Measurements from ENCODE around the gene CACNA1S.
A peak's percentile ranks its signal among the peaks of the same experiment; 100 is the strongest.

Gene CACNA1S

DNA sequence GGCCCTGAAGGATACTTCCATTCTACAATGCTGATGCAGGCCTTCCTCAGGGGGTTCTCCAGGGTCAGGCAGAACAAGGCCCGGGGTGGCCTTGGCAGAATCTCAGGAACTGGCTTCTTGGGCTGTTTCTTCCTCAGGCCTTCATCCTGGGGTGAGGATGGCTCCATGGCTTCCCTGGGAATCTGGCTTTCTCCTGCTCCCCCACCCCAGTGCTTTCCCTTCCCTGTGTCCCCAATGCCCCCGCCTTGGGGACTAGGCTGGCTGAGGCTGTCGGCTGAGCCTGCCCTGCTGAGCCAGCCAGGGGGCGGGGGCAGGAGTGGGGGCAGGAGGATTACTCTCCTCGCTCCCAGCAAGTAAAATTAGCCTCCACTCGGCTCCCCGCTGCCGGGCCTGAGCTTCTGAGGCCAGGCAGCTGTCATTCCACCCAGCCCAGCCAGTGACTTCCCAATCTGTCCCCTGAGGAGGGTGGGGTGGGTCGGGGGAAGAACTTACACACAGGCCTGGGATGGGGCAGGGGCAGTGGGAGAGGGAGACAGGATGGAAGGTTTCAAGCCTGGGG, at the start of gene CACNA1S:
TSS of gene CACNA1S (minus strand) at position 254 of the 559 bp plus-strand sequence. CDS start at position 167, 87 bp downstream.
- DNase-seq, result no peak

DNA sequence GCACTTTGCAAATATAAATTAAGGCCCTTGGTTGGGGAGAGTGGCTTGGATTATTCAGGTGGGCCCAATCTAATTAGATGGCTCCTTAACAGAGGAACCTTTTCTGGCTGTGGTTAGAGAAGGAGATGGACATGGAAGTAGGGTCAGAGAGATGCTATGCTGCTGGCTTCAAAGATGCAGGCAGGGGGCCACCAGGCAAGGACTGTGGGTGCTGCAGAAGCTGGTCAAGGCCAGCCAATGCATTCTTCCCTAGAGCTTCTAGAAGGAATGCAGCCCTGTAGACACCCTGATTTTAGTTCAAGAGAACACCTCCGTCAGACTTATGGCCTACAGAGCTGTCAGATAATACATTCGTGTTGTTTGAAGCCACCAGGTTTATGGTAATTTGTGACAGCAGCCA, 45.7 kb upstream of the CACNA1S start:
- DNase-seq, result no peak

DNA sequence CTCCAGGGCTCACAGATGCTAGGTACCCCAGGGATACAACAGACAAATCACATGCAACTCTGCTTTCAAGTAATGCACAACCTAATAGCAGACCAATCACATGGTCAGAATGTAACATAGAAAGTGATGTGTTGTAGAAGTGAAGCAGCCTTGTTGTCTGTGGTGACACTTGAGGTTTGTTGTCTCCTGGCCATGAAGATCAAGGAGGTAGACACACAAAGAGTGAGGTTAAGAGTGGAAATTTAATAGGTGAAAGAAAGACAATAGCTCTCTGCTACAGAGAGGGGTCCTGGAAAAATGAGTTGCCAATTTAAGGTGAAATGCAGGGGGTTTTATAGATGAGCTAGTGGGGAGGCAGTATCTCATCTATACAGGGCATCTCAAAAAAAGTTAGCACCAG, 44.6 kb upstream of the CACNA1S start:
- no peak for DNase-seq

DNA sequence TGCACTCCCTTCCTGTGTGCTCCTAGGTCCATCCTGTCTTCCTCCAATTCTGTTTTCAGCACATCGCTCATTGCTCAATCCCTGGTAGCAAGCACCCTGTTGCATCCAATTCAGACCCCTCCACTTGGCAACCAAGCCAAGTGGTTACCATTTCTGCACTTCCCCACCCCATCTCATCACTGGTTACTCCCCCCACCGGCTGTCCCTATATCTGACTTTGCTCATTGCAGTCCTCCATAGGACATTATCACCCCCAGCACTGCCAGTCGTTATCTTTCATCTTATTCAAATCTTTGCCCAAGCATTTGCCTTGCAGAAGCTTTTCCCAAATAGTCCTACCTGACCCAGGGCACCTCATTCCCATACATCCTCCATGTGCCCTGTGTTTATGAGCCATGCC, 44.1 kb upstream of the CACNA1S start:
- DNase-seq, result no peak

DNA sequence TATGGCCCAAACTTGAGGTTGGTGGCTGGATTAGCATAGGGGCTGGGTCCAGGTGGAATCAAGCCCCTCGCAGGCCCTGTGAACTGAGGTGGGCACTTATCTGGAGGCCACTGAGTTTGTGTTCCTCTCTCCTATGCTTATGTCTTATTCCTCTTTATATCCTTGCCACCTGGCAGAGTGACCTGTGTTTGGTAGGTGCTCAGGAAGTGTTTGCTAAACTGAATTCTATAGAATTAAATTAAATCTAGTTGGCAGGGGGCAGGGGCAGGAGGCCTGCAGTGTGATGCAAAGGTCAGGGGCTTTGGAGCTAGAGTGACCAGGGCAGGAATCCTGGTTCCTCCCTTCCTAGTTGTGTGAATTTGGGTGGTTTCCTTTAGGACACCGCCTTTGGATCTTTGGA, 43.1 kb upstream of the CACNA1S start:
- DNase-seq, result no peak

DNA sequence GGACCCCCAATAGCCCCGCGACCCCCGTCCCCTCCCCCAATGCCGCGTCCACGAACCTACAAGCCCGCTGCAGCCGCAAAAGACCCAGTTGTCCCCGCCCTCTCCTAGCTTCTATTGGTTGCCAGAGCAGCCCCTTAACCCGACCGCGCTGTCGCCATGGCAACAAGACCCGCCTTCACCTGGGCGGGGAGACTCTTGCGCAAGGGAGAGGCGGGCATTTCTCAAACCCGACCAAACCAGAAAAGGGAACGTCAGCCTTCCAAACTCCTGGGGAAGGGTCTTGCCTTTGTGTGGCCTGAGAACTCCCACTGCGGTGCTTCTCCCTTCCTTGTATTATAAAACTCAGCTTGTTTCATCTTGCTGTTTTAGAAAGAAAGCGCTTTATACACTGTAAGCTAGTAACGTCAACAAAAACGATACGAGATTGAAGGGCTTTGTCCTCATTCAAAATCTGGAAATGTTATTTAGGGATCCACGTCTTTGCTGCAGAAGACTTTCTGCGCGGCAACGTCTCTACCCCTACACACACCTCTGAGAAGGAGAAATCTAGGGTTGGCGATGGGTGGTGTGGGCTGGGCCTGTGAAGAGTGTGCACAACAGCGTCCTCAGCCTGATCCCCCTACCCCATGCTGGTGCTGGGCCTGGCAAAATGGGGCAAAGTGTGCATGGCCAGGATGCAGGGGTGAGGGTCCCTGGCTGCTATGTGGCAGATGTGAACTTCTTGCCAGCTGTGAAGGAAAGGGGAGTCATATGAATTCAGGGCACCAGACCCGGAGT, 42.4 kb upstream of the CACNA1S start, which contains the start of gene TMEM9:
TSS of gene TMEM9 (minus strand) at position 86 of the 777 bp plus-strand sequence. CDS start 551 bp downstream, outside the sequence.
- DNase-seq, result peak; percentile 99

DNA sequence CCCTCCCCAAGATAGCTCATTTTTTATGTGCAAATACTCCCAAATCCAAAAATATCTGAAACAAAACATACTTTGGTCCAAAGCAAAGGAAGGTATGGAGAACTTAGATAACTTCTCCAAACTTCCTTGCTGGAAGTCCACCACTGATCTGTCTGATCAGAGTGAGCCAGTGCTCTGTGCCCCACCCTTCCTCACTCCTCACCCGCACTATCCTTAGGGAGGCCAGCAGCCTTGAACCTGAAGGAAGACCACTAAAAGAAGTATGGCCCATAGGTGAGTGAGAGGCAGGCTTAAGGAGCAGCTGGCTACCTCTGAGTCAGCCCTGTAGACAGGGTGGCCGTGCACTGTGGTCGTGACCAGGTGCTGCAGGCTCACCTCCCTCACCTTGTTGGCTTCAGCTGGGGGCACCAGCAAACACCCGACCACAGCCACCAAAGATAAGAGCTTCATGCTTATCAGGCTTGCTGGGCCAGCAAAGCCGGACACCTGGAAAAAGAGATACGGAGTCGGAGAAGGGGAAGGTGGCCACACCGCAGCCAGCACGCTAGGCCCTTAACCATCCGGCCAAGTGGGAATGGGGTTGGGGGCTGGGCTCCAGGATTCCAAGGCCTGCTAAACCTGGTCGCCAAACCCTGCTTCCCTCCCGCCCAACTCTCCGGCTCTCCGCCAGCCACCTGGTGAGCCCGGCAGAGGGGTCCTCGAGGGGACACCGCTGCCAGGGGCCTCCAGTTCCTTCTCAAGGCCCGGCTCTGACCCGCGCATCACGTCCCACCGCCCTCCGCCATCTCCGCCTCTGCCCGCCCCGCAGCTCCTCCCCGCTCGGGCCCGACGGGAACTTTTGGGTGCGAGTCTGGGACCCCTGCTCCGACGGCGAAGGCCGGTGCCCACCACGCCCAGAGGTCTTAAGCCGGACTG, 41.5 kb upstream of the CACNA1S start:
- DNase-seq, result no peak

DNA sequence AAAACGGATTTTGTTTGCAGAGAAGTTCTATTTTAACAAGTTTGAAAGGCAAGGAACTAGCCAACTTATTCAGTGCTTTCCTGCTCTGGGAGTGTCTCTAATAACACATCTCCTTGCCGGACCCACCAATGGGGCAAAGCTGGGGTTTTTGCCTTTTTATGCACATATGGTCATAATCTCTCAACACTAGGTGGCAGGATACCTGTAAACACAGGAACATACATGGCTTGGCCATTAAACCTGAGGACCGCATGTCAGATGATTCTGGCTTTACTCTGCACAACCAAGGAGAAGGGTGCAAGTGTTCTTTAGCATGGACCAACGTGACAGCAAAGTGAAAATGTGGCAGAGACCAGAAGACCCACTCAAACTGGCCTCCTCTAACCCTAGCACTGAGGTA, 37.2 kb upstream of the CACNA1S start:
- no peak for DNase-seq

DNA sequence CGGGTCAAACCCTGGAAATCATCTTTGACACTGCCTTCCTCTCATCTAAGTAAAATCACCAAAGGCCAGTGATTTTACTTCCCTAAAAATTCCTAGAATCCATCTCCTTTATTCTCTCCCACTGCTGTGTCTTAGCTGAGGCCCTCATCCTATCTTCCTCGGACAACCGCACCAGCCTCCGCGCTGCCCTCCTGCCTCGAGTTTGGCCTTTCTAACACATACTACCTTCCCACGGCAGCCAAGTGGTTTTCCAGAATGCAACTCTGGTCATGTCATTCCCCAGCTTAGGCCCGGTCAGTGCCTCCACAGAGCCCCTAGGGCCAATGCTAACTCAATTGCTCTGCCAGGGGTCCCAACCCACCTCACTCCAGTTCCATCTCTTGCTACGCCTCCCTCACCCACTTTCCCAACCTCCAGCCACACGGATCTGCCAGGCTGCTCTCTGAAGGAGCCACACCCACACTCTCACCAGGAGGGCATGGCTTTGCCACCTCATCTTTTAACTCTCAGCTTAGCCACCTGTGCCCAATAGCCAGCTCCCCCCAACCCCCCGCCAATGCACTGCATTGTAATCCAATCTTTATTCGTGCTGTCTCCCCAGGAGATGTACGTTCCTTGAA, 35.3 kb upstream of the CACNA1S start:
- DNase-seq, result no peak

DNA sequence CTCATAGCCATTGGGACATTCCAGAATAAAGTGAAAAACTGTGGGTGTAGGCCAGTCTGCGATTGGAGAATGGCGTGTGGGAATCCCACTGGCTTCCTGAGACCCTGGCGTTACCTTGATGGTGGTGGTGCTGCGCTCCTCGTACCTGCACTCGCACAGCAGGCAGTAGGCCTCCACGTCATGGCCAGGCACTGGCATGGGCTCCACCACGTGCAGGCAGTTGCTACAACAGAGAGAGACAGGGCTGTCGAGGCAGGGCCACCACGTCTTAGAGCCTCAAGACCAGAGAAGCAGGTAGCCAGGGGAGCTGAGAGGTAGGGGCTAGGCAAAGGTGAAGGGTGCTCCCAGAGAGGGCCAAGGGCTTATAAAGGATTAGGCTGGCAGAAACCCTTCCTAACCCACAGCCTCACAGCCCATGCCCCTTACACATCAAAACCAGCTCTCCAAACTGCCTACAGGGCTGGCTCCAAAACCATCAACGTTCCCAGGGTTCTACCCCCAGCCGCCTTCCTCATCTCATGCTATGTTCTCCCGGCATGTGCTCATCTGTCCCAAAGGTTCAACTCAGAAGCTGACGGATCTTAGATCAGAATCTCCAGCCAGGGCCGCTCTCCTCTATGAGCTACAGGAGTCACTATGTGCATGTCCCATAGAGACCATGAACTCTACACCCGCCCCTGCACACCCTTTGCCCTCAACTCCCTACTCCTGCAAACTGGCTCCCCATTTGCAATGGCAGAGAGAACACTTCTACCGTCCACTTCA, 34.6 kb upstream of the CACNA1S start:
- no peak for DNase-seq

DNA sequence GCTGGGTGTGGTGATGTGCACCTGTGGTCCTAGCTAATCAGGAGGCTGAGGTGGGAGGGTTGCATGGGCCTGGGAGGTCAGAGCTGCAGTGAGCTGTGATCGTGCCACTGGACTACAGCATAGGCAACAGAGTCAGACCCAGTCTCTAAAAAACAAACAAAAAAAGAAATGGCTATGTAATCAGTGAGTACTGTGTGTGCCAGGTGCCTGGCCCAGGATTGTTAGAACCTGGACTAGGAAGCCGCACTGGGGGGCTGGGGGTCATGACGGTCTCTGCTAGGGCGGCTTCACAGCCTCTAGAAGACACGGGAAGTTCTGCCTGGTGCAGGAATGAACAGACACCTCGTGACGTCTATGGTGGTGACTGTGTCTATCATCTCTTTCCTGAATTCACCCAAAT, 33.6 kb upstream of the CACNA1S start:
- DNase-seq, result no peak

DNA sequence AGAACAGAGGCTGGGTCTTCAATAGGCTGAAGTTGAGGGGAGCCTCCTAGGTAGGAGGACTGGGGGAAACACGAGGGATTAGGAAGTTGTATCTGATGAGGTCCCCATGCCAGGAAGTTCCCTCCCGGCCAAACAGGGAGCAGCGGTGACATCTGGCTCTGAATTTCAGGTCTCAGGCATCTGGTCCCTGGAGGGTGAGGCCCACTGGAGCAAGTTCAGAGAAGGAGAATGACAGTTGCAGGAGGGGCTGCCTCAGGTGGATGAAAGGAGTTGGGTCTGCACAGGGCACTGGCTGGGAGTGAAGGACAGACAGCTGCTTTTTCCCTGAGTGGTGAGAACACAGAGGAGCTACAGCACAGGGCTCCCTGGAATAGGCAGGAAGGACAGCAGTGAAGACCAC, 32.9 kb upstream of the CACNA1S start:
- DNase-seq, result no peak

DNA sequence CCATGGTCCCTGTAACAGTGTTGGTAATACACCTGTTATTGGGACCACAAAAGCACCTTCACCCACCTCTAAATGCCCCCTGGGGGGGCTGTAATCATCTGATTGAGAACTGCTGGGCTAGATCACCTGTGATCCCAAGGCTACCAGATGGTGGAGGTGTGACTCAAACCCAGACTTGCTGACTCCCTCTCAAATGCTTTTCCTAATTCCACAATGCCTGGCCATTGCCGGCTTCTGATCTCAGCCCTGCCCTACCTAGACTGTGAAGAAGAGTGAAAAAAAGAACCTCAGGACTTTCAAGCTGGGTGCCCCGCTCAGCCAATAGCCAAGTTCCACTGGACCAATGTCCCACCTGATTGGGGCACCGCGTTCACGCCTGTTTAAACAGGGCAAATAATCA, 32.5 kb upstream of the CACNA1S start:
- no peak for DNase-seq

DNA sequence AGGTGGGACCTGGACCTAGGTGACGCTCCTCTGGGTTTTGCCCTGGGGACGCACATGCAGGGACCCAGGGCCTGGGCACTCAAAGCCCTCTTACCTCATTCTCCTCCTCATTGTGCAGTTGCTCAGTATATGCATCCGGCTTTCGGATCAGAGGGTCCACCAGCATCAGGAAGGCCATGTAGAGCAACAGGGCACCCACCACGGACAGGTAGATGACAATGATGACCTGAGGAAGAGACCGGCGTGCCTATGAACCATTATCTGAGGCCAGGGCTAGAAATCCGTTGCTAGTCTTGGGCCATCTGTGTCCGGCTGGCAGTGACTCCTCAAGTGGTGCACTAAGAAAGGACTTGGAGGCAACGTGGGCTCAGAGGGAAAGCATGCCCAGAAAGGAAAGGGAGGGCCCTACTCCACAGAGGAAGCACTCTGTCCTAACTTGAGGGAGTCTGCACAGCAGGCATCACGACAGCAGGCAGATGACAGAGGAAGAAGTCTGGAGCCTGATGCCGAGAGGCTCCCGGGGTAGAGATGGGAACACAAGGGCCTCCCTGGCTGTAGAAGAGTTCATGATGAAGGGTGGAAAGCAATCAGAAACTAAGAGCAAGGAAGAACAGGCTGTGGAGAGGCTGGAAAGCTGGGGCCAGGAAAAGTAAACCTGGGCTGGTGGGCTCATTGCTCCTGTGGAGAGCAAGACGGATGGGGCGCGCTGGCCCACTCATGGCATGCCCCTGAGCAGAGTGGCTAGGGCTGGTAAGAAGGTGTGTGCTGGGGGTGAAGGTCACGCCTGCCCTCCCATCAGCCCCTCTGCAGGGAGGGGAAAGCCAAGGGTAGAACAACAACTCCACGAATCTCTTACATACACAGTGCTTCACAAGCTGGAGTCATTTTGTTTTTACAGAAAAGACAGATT, 31.8 kb upstream of the CACNA1S start:
- no peak for DNase-seq

DNA sequence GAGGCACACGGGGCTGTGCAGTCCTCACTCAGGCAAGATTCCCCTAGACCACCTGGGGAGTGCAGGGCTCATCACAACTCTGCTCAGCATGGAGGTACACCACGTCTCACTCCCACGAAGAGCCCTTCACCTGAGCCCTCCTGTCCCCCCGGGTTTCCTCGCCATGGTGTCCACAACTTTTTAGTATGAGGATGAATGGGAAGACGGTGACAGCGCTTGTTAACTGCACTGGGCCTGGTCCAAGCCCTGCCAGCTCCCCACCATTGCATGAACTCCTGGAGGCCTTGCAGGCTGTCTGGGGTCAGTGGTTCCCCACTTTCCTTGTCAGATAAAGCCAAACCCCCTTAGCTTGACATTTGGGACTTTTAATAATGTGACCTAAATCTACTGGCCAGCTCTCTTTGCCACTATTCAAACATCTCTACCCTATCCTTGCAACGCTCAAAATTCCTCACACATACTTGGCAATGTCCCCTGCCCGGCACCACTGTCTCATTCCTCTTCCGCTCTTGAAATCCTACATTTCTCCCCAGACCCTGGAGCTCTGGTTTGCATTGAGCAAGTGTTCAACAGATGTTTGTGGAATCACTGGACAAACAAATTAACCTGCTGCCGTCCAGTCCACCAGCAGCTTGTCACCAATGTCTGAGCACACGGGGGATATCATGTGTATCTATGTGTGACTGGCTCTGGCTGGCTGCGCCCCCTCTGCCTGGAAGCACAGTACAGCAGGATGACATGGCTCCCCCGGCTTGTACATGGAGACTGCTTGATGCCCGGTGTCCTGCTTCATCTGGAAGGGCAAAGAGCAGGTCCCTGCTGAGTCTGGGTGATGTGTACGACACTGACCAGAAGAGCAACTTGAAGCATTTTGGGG, 30.9 kb upstream of the CACNA1S start:
- DNase-seq, result no peak

DNA sequence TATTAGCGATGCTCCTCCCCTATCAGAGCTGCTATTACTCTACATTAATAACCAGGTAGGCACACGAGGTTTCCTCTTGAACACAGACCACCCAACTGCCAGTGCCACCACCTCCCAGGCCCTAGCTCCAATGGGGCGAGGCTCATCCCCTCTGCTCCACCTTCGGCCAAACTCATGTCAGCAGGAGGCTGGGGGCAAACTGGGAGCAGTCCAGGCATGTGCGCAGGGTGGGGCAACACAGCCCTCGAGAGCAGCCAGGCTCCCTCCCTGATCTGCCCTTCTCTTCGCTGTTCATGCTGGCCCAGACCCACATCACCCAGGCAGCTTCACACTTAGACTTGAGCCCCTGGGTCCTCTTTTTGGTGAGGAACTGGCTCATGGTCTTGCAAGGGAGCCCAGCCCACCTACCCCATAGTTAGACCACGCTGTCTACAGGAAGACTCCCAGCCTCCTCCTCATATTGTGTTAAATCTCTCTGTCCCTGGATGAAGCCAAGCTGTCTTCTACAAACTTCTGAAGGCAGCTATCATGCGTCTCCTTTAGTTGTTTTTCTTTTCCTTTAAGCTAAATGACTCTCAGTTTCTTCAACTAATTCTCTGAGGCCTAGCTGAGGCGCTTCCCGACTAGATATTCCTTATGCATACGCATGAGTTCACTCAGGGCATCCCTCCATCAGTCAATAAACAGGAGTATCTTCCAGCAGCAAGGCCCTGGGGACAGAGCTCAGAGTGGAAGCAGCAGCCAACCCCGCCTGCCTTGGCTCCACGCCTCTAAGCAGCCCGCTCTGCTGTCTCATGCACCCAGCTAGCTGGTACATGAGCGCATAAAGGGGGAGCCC, 30.0 kb upstream of the CACNA1S start:
- no peak for DNase-seq

DNA sequence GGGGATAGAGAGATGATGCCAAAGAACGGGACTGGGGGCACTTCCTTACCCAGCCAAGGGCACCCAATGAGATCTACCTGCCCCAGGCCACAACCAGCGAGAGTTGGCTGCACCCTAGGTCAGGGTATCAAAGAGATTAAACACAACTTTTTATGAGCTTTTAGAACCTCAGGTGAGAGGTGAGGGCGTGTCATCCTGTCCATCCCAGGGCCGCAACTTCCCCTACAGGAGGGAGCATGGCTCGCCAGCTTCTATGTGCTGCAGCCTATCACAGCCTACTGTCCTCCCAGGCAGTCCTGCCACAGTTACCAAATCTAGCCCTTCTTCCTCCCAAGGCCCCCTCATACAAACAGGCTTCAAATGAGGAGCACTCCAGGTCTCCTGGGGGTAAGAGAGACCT, 29.2 kb upstream of the CACNA1S start:
- DNase-seq, result no peak

DNA sequence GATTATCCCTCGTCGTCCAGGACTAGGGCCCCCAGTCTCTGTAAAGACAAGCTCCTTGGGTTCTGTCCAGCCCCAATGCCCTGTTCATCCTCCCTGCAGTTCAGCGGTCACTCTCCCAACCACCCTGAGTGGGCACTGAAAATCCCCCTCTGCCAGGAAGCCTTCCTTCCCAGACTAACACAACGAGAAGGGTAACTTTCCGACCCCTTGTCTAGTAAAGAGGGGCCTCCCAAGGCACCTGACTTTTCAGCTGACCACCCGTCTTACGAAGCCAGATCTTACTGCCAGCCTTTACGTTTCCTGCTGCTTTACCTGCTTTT, 28.7 kb upstream of the CACNA1S start:
- DNase-seq, result no peak

DNA sequence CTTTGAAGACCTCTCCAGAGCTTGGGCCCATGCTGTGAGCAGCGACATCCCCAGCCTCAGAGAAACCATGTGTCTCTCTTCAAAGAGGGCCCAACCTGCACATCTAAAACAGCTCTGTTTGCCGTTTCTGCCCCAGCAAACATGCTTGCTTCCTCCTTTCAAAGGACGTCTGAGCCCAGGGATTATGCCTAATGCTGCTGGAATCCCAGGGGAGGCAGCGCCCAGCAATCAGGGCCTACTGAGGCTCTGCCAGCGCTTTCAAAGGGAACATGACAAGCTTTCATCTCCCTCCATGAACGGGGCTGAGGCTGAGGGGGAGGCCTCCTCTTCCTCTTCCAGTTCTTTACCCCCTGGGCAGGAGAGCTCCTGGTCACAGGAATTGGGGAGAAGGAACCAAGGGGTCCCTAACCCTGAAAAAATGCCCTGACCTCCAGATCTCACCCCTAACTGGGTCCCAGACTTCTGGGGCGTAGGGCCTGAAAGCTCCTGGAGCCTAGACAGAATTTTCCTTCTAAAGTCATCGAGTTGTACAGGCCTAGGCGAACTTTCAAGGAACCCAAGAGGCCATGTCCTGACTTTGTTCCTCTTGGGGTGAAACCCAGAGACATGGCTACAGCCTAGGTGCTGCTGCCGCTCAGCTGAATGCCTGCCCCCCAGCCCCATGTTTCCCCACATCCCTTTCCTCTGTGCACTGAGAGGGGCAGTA, 28.2 kb upstream of the CACNA1S start:
- no peak for DNase-seq
